ENCODE results near the gene ERVK3-1.

DNA sequence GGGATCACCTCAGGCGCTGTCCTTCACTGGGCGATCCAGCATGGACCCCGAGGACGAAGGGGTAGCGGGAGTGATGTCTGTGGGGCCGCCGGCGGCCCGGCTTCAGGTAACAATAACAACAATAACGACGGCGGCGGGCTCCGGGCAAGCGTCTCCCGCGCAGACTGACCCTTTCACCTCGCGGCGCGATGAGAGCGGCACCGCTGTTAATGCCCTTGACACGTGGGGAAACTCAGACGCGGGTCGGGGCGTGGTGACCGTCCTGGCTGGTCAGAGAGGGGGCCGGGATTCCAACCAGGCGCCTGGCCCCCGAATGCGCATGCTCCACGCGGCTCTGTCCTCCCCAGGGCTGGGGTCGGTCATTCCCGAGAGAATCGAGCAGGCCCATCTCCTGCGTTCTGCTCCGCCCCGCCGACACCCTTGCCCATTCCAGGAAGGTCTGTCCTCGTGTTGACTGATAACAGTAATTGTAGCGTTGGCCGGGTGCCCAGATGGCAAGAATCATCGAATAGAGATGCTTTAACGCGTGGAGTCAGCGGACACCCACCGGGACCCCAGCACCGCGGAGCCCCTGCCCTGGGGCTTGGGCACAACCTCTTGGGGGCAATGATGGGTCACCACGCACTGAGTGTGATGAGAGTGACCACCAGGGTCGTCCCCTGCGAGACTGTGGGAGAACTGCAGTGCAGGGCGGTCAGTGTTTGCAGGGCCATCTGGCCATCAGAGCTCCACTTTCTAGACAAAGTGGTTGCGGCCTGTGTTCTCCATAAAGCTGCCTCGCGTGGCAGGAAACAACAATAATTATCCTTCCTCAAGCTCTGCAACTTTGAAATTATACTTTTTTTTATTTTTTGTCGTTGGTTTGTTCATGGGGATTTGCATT is 25.9 kb upstream of the ERVK3-1 start:
- TF ChIP-seq, protein P1, sequence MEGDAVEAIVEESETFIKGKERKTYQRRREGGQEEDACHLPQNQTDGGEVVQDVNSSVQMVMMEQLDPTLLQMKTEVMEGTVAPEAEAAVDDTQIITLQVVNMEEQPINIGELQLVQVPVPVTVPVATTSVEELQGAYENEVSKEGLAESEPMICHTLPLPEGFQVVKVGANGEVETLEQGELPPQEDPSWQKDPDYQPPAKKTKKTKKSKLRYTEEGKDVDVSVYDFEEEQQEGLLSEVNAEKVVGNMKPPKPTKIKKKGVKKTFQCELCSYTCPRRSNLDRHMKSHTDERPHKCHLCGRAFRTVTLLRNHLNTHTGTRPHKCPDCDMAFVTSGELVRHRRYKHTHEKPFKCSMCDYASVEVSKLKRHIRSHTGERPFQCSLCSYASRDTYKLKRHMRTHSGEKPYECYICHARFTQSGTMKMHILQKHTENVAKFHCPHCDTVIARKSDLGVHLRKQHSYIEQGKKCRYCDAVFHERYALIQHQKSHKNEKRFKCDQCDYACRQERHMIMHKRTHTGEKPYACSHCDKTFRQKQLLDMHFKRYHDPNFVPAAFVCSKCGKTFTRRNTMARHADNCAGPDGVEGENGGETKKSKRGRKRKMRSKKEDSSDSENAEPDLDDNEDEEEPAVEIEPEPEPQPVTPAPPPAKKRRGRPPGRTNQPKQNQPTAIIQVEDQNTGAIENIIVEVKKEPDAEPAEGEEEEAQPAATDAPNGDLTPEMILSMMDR (IDR thresholded peaks at IDR 0.05) = no peak
- no peak for TF ChIP-seq POLR2A (IDR thresholded peaks at IDR 0.05)

All from testis (tissue), 2 donors.